HG02943 (cell line): ENCODE results near the gene KLHL1.

Source experiments
- ATAC-seq: cut with Tn5 transposase; IDR thresholded peaks from one replicate; pipeline ENCODE4 v1.9.1; 2021; ENCODE audit warnings: mild to moderate bottlenecking, low read depth, moderate library complexity; ENCODE audit not compliant: unreplicated experiment

Gene KLHL1

DNA sequence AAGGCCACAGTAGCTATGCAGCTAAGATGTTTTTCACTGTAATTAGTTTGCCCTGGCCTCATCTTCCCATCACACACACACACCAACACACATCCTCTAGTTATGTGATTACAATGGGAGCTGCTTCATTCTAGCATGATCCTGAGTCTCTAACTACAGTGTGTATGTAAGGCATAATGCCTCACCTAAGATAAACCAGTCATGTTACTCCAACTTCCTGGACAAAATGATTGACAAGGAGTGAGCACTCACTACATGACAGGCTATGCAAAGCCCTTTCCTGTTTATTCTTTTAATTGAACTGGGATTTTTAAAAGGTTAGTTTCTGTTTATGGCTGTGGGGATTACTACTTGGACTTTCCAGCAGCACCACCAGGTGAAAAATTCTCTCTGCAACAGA lies 401.4 kb downstream of the KLHL1 start:
- ATAC-seq, result no peak

- no peak for ATAC-seq
Measured at GRCh38 chr13:69704311-69704710, 403.9 kb downstream of the KLHL1 start.

- ATAC-seq, result no peak
Measured at GRCh38 chr13:69690999-69691398, 417.3 kb downstream of the KLHL1 start.

- ATAC-seq, result peak; percentile 49
Measured at GRCh38 chr13:69683921-69684686, 424.1 kb downstream of the KLHL1 start.

GRCh38 chr13:69681722-69682121 lies 426.5 kb downstream of the KLHL1 start:
- no peak for ATAC-seq

DNA sequence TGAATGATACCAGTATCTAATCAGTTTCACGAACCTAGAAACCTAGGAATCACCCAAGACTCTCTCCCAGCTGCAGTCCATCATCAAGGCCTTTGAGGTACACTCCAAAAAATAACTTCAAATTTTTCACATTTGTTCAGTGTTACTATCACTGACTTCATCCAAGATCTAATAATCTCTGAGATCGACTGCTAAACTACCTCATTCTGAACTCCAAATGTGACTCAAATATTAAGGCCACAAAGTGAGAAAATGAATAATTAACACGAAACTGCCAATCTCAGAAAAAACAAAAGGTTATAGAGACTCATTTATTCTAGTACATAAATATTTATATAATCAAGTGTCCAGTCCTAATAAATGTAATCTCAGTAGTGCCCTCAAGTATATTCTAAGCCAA lies 430.9 kb downstream of the KLHL1 start:
- ATAC-seq, result no peak

GRCh38 chr13:69676286-69676685 lies 432.0 kb downstream of the KLHL1 start:
- ATAC-seq, result no peak

DNA sequence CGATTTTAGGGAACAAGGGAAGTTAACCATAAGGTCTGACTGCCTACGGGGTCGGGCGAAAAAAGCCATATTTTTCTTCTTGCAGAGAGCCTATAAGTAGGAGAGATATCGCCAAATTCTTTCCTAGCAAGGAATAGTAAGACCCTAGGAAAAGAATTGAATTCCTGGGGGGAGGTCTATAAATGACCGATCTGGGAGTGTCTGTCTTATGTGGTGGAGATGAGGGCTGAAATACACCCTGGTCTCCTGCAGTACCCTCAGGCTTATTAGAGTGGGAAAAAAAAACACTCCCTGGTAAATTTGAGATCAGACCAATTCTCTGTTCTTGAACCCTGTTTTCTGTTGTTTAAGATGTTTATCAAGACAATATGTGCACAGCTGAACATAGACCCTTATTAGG lies 448.1 kb downstream of the KLHL1 start:
- no peak for ATAC-seq

- no peak for ATAC-seq
Measured at GRCh38 chr13:69657676-69658075, 450.6 kb downstream of the KLHL1 start.

DNA sequence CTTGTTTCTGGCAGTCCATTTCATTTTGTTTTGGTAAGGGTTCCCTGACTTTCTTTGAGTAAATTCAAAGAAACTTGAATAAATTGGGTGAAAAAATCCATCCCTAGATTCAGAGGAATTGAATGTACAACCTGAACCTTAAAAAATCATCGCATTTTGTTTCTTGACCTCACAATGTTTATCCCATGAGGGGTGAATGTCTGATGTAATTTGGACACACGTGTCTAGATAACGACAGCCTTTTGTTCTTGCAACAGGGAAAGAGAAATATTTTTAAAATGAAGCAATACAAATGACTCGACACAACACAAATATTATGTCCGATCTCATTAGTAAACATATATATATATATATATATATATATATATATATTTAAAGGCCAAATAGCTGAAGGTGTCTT lies 453.9 kb downstream of the KLHL1 start:
- ATAC-seq, result no peak
